ENCODE data around the gene AKAIN1.

Gene AKAIN1

DNA sequence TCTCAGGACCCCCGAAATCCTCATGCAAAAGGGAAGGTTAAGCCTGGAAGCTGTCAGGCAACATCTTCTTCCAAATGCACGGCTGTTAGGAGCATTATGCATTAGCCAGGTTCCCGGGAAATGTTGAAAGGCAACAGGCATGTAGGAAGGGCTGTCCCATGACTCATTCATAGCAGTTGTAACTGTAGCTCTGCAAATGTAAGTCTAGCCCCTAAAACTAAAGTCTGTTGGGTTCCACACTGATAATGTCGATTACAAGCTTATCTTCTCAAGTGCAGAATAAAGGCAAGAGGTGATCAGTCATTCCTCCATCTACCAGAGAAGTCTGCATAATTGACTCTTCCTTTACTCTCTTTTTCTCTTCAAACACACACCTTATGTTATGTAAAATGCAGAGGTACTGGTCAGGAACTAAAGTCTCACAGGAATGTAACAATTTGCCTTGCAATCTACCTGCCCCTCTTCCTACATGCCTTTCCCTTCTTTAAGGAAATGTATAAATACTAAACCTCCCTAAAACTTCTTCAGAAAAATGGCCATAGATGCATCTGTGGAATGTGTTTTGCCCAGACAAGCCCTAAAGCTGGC is 99.8 kb downstream of the AKAIN1 start:
- Histone ChIP-seq H3K4me2 (ENCODE audit: low read length) (no peak overlapping the region), H4K20me1 (ENCODE audit: insufficient read depth, low read length) (no peaks in the 10 kb centered on the region), H3K36me3 (ENCODE audit: insufficient read depth, low read length) (no peaks in the 10 kb centered on the region), H3K27me3 (ENCODE audit: insufficient read depth, low read length) (no peaks in the 10 kb centered on the region; the same call in 1 of the 2 replicates), H2AFZ (ENCODE audit: low read length) (no peak overlapping the region), H3K27ac (ENCODE audit: low read depth, low read length, poor library complexity, severe bottlenecking) (no peak overlapping the region), H3K79me2 (ENCODE audit: insufficient read depth, low read length) (no peaks in the 10 kb centered on the region), H3F3A (ENCODE audit: insufficient read depth, low read length) (no peaks in the 10 kb centered on the region), H3K9ac (ENCODE audit: low read length) (no peak overlapping the region), H3K9me3 (ENCODE audit: low read length) (no peaks in the 10 kb centered on the region), H3K4me1 (ENCODE audit: insufficient read depth, low read length, severe bottlenecking) (no peaks in the 10 kb centered on the region), H3K4me3 (ENCODE audit: low read depth, low read length, poor library complexity, severe bottlenecking) (no peak overlapping the region), H3K9me2 (ENCODE audit: low read depth, low read length) (no peaks in the 10 kb centered on the region)
- TF ChIP-seq EZH2 (IDR thresholded peaks at IDR 0.05; ENCODE audit: borderline replicate concordance, low read length), result no peak
- TF ChIP-seq, protein P1, sequence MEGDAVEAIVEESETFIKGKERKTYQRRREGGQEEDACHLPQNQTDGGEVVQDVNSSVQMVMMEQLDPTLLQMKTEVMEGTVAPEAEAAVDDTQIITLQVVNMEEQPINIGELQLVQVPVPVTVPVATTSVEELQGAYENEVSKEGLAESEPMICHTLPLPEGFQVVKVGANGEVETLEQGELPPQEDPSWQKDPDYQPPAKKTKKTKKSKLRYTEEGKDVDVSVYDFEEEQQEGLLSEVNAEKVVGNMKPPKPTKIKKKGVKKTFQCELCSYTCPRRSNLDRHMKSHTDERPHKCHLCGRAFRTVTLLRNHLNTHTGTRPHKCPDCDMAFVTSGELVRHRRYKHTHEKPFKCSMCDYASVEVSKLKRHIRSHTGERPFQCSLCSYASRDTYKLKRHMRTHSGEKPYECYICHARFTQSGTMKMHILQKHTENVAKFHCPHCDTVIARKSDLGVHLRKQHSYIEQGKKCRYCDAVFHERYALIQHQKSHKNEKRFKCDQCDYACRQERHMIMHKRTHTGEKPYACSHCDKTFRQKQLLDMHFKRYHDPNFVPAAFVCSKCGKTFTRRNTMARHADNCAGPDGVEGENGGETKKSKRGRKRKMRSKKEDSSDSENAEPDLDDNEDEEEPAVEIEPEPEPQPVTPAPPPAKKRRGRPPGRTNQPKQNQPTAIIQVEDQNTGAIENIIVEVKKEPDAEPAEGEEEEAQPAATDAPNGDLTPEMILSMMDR (IDR thresholded peaks at IDR 0.05; ENCODE audit: low read length), result no peak

DNA sequence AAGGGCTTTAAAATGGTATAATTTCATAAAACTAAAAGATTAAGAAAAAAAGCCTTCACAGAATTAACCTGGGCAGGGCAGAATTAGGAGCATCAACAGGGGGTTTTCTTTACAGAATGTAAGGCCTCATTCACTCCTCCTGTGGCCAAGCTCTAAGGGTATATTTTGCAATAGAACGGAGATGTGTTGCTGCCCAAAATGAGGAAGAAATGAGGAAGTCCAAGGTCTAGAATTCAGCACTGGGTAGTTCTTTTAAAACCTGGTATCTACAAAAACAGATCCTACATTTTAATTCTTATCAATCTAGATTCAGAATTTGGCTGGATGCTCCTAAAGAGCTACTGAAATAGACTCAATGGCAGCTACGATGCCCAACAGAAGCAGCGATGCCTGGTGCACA is 101.8 kb downstream of the AKAIN1 start:
- Histone ChIP-seq H3K4me2 (ENCODE audit: low read length) (no peak overlapping the region), H4K20me1 (ENCODE audit: insufficient read depth, low read length) (no peaks in the 10 kb centered on the region), H3K4me3 (ENCODE audit: low read depth, low read length, poor library complexity, severe bottlenecking) (no peak overlapping the region), H3F3A (ENCODE audit: insufficient read depth, low read length) (no peaks in the 10 kb centered on the region), H3K36me3 (ENCODE audit: insufficient read depth, low read length) (no peaks in the 10 kb centered on the region), H3K9me3 (ENCODE audit: low read length) (no peaks in the 10 kb centered on the region), H3K27me3 (ENCODE audit: insufficient read depth, low read length) (no peaks in the 10 kb centered on the region; the same call in 1 of the 2 replicates), H3K79me2 (ENCODE audit: insufficient read depth, low read length) (no peaks in the 10 kb centered on the region), H3K9me2 (ENCODE audit: low read depth, low read length) (no peaks in the 10 kb centered on the region), H3K27ac (ENCODE audit: low read depth, low read length, poor library complexity, severe bottlenecking) (no peak overlapping the region), H3K4me1 (ENCODE audit: insufficient read depth, low read length, severe bottlenecking) (no peaks in the 10 kb centered on the region), H2AFZ (ENCODE audit: low read length) (no peak overlapping the region), H3K9ac (ENCODE audit: low read length) (no peak overlapping the region)
- TF ChIP-seq EZH2 (IDR thresholded peaks at IDR 0.05; ENCODE audit: borderline replicate concordance, low read length), result no peak
- TF ChIP-seq, protein P1 (IDR thresholded peaks at IDR 0.05; ENCODE audit: low read length), result no peak

DNA sequence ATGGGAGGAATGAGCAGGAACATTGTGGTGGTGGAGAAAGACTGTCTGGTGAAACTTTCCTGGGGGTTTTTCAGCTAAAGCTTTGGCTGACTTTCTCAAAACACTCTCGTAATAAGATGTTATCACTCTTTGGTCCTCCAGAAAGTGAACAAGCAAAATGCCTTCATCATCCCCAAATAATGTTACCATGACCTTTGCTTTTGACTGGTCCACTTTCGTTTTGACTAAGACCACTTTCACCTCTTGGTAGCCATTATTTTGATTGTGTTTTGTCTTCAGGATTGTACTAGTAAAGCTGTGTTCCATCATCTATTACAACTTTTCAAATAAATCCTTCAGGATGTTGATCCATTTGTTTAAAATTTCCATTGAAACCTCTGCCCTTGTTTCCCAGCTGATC is 103.2 kb downstream of the AKAIN1 start:
- Histone ChIP-seq H3K4me1 (ENCODE audit: insufficient read depth, low read length, severe bottlenecking) (no peaks in the 10 kb centered on the region), H4K20me1 (ENCODE audit: insufficient read depth, low read length) (no peaks in the 10 kb centered on the region), H3K79me2 (ENCODE audit: insufficient read depth, low read length) (no peaks in the 10 kb centered on the region), H3K36me3 (ENCODE audit: insufficient read depth, low read length) (no peaks in the 10 kb centered on the region), H3K4me2 (ENCODE audit: low read length) (no peak overlapping the region), H3K9me3 (ENCODE audit: low read length) (no peaks in the 10 kb centered on the region), H3K9me2 (ENCODE audit: low read depth, low read length) (no peaks in the 10 kb centered on the region), H3F3A (ENCODE audit: insufficient read depth, low read length) (no peaks in the 10 kb centered on the region), H3K27ac (ENCODE audit: low read depth, low read length, poor library complexity, severe bottlenecking) (no peak overlapping the region), H3K9ac (ENCODE audit: low read length) (no peak overlapping the region), H3K27me3 (ENCODE audit: insufficient read depth, low read length) (no peaks in the 10 kb centered on the region; the same call in 1 of the 2 replicates), H2AFZ (ENCODE audit: low read length) (no peak overlapping the region), H3K4me3 (ENCODE audit: low read depth, low read length, poor library complexity, severe bottlenecking) (no peak overlapping the region)
- TF ChIP-seq EZH2 (IDR thresholded peaks at IDR 0.05; ENCODE audit: borderline replicate concordance, low read length), result no peak
- TF ChIP-seq, protein P1 (IDR thresholded peaks at IDR 0.05; ENCODE audit: low read length), result no peak
